ENCODE data around the gene GSTCD.
"Not testable (repeated sequence)": the region's sequence is repeated elsewhere in the genome, so short reads cannot be mapped to it uniquely, and the experiment has no call there.

- not testable (repeated sequence) for TF ChIP-seq CTCF (IDR thresholded peaks at IDR 0.05); FOXP4 (CRISPR knock-in tag; IDR thresholded peaks at IDR 0.05); ATF3 (CRISPR knock-in tag; conservative IDR thresholded peaks at IDR 0.05); NFE2L1 (CRISPR knock-in tag; IDR thresholded peaks at IDR 0.05); ZMAT4 (CRISPR knock-in tag; IDR thresholded peaks at IDR 0.05)
These were observed 26.6 kb downstream of the GSTCD start for GRCh38 chr4:105735217-105735616.

Measured in WTC11 (cell line).